GM21423 (cell line): ENCODE results near the gene LIPN.

Experiments used
- ATAC-seq: cut with Tn5 transposase; IDR thresholded peaks from one replicate; pipeline ENCODE4 v1.9.1; 2021; ENCODE audit warnings: mild to moderate bottlenecking, moderate library complexity; ENCODE audit not compliant: unreplicated experiment

The LIPN gene

GRCh38 chr10:88826388-88826787 is 66.6 kb downstream of the LIPN start:
- no peak for ATAC-seq

- ATAC-seq, result no peak
These were observed 67.9 kb downstream of the LIPN start for GRCh38 chr10:88827671-88828070.

- no peak for ATAC-seq
These were observed 68.5 kb downstream of the LIPN start for GRCh38 chr10:88828310-88828709.
